GM21528 (cell line): ENCODE data around the gene SOX30.

Experiments used
- ATAC-seq: cut with Tn5 transposase; IDR thresholded peaks from one replicate; pipeline ENCODE4 v1.9.1; 2021; ENCODE audit warnings: mild to moderate bottlenecking, moderate library complexity; ENCODE audit not compliant: unreplicated experiment, low FRiP score

SOX30 gene

DNA sequence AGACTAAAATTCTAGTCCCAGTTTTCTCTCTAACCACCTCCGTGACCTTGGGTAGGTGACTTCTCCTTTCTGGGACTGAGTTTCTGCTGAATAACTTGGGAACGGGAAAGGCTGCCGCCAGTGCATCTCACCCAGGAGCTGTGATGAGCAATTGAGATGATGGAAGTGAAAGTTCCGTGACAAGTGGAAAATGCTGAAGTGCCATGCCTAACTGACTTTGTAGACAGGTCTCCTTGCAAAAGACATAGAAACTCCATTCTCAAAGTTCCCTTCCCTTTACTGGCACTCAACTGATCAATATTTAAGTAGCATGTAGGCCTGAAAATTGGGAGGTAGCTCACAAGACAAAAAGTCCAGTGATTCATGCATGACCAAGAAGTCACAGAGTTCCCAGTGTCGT, 70.3 kb downstream of the SOX30 start:
- no peak for ATAC-seq

DNA sequence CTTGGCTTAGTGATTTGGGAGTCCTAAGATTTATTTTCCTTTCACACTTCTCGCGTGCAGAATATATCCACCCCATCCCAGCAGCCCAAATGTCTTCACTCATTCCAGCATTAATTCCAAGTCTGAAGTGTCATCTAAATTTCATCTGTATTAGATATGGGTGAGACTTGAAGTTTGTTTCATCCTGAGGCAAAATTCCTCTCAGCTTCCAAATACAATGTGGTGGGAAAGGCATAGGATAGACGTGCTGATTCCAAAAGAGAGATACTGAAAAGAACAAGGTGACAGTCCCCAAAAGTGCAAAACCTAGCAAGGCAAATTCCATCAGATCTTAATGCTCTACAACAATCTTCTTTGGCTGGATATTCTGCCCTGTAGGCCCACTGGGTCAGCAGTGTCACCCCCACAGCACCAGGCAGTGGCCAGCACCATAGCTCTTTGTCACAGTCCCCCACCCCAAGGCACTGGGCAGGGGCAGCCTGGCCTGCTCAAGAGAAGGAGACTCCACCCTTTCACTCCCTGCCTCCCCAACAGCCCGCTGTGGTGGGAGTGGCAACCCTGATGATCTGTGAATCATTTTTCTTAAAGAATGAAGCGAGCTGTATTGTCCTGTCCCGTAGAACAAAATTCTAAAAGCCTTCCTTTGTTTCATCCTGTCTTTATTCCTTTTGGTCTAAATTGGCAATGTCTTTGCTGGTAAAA, 74.0 kb downstream of the SOX30 start:
- ATAC-seq: no peak

DNA sequence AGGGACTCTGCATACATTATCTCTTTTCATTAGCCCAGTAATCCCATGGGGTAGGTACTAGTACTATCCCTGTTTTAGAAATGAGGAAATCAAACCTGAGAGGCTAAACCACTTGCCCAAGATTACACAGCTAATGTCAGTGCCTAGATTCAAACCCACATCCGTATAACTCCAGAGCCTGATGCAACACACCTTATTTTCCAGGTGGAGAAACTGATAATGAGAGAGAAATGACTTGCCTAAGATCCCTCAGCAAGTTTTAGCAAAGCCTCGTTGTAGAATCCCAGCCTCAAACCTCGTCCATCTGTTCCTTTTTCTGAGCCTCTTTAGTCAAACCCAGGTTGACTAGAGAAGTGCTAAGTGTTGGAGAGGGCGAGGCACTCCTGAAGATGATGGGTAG, 75.6 kb downstream of the SOX30 start:
- no peak for ATAC-seq
